Peyer's patch (tissue), 4 donors: ENCODE data around the gene SLC35B4.

Experiments used
- CTCF ChIP-seq, 6 experiments: fragments of 450-650 bp in 4 of 6; fragments of 200-600 bp in 2 of 6; sonication (generic) in 1 of 6; IDR thresholded peaks; one replicate each; pipeline ENCODE4 v1.5.1; 2017 to 2019; ENCODE audit warnings: antibody characterized with exemption in 6 of 6, mild to moderate bottlenecking in 3 of 6, moderate library complexity in 1 of 6
- POLR2A ChIP-seq, 2 donors: fragments of 450-650 bp; IDR thresholded peaks; one replicate each; pipeline ENCODE4 v1.5.1; 2017; ENCODE audit warnings: antibody characterized with exemption in 2 of 2, mild to moderate bottlenecking in 2 of 2, moderate library complexity in 2 of 2

DNA sequence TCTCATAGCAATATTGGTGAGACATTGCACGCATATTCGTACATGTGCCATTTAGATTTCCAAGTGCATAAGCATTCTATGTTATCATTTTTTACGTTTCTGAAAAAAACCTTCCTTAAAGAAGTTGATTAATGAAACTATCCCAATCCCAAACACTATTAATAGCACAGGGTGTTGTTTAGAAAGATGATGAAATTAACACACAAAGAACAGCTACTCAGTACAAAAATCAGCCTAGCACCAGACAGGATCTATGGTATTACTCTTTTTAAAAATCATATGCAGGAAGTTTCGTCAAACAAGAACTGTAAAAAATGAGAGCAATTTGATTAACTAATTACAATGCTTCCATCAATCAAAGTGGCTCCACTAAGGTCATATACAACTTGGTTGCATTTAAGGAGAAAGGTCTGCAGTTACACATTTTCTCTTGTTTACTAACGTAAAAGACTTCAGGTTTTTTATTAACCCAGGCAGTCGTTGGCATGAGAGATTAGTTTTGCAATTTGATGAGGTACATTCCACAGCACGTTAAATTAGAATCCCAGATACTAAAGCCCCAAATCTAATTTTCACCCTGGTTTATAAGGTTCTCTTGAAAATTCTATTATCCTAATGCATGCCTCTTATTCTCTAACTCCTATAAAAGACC lies 38.1 kb downstream of the SLC35B4 start:
- TF ChIP-seq CTCF (IDR thresholded peaks at IDR 0.05) (no peak), POLR2A (IDR thresholded peaks at IDR 0.05) (no peak)
